H9 (cell line): ENCODE data around the gene SCGB2A2. TPM values are rescaled to one million over a fixed set of nuclear protein-coding genes. Genes with fewer than 3 reads are reported as not detected.

Experiments used
- DNase-seq: peaks from one replicate; pipeline ENCODE4 v3.0.0-alpha.2; 2017
- H2AFZ ChIP-seq: one replicate; pipeline ENCODE4 v1.6.1; 2013; ENCODE audit warnings: mild to moderate bottlenecking, low read length, control low read depth, moderate library complexity
- H2AK5ac ChIP-seq: 2 replicates; pipeline ENCODE4 v1.6.1; 2013; ENCODE audit warnings: low read length, control low read depth, mixed read lengths; ENCODE audit not compliant: insufficient read length
- H2BK120ac ChIP-seq: one replicate; pipeline ENCODE4 v1.6.1; 2013; ENCODE audit warnings: low read depth, mild to moderate bottlenecking, low read length, control low read depth, inconsistent platforms; ENCODE audit not compliant: poor library complexity, severe bottlenecking
- H2BK12ac ChIP-seq: 2 replicates; pipeline ENCODE4 v1.6.1; 2013; ENCODE audit warnings: low read length, control low read depth, mixed read lengths, low read depth; ENCODE audit not compliant: insufficient read length
- H2BK15ac ChIP-seq: 2 replicates; pipeline ENCODE4 v1.6.1; 2013; ENCODE audit warnings: low read depth, low read length, control low read depth
- H2BK20ac ChIP-seq: one replicate; pipeline ENCODE4 v1.6.1; 2013; ENCODE audit warnings: low read depth, mild to moderate bottlenecking, low read length, control low read depth, inconsistent platforms; ENCODE audit not compliant: poor library complexity, severe bottlenecking
- H2BK5ac ChIP-seq: 2 replicates; pipeline ENCODE4 v1.6.1; 2013; ENCODE audit warnings: low read length, control low read depth, mixed read lengths; ENCODE audit not compliant: insufficient read length
- H3K14ac ChIP-seq: 2 replicates; pipeline ENCODE4 v1.6.1; 2013; ENCODE audit warnings: low read length, control low read depth; ENCODE audit not compliant: insufficient read depth
- H3K18ac ChIP-seq: 2 replicates; pipeline ENCODE4 v1.6.1; 2013; ENCODE audit warnings: low read depth, mild to moderate bottlenecking, mixed read lengths, low read length, control low read depth; ENCODE audit not compliant: insufficient read length
- H3K23ac ChIP-seq: 2 replicates; pipeline ENCODE4 v1.6.1; 2013; ENCODE audit warnings: low read length, control low read depth, mixed read lengths, low read depth; ENCODE audit not compliant: insufficient read length
- H3K23me2 ChIP-seq: 2 replicates; pipeline ENCODE4 v1.6.1; 2013; ENCODE audit warnings: low read depth, mild to moderate bottlenecking, mixed read lengths, low read length, control low read depth; ENCODE audit not compliant: insufficient read length, poor library complexity, severe bottlenecking
- H3K27ac ChIP-seq: 2 replicates; pipeline ENCODE4 v1.5.1; 2013; ENCODE audit warnings: low read length, control low read depth, mixed read lengths, low read depth; ENCODE audit not compliant: insufficient read length
- H3K27me3 ChIP-seq: 2 replicates; pipeline ENCODE4 v1.6.1; 2013; ENCODE audit warnings: low read length, control low read depth, inconsistent platforms; ENCODE audit not compliant: insufficient read depth
- H3K4ac ChIP-seq: 2 replicates; pipeline ENCODE4 v1.6.1; 2013; ENCODE audit warnings: low read depth, mild to moderate bottlenecking, control low read depth, inconsistent platforms, low read length, moderate library complexity
- H3K4me1 ChIP-seq: 2 replicates; pipeline ENCODE4 v1.6.1; 2013; ENCODE audit warnings: low read length, control low read depth, inconsistent platforms; ENCODE audit not compliant: insufficient read depth
- H3K4me2 ChIP-seq: 2 replicates; pipeline ENCODE4 v1.6.1; 2013; ENCODE audit warnings: low read length, control low read depth, mixed read lengths; ENCODE audit not compliant: insufficient read length, insufficient read depth
- H3K56ac ChIP-seq: 2 replicates; pipeline ENCODE4 v1.6.1; 2013; ENCODE audit warnings: low read depth, mild to moderate bottlenecking, mixed read lengths, low read length, control low read depth; ENCODE audit not compliant: insufficient read length
- H3K79me1 ChIP-seq: 2 replicates; pipeline ENCODE4 v1.6.1; 2013; ENCODE audit warnings: low read depth, mild to moderate bottlenecking, moderate library complexity, low read length, control low read depth, inconsistent platforms; ENCODE audit not compliant: insufficient read depth, poor library complexity, severe bottlenecking
- H3K79me2 ChIP-seq: 2 replicates; pipeline ENCODE4 v1.6.1; 2013; ENCODE audit warnings: low read length, control low read depth, inconsistent platforms; ENCODE audit not compliant: insufficient read depth
- H3K9ac ChIP-seq: 2 replicates; pipeline ENCODE4 v1.6.1; 2013; ENCODE audit warnings: low read length, control low read depth, mixed read lengths; ENCODE audit not compliant: insufficient read length; ENCODE audit errors: extremely low read depth
- H3K9me3 ChIP-seq: one replicate; pipeline ENCODE4 v1.6.1; 2013; ENCODE audit warnings: low read depth, low read length, inconsistent platforms; ENCODE audit not compliant: control insufficient read depth
- H3T11ph ChIP-seq: one replicate; pipeline ENCODE4 v1.6.1; 2013; ENCODE audit warnings: mild to moderate bottlenecking, low read length, control low read depth, inconsistent platforms
- H4K20me1 ChIP-seq: one replicate; pipeline ENCODE4 v1.6.1; 2013; ENCODE audit not compliant: control insufficient read depth, insufficient read length, insufficient read depth
- H4K5ac ChIP-seq: 2 replicates; pipeline ENCODE4 v1.6.1; 2013; ENCODE audit warnings: low read depth, mild to moderate bottlenecking, mixed read lengths, low read length, control low read depth; ENCODE audit not compliant: insufficient read length
- H4K8ac ChIP-seq: replicated peaks from 2 replicates; pipeline ENCODE4 v1.6.1; 2013; ENCODE audit warnings: low read length, control low read depth, mixed read lengths, low read depth; ENCODE audit not compliant: insufficient read length
- H4K91ac ChIP-seq: 2 replicates; pipeline ENCODE4 v1.6.1; 2013; ENCODE audit warnings: low read depth, mild to moderate bottlenecking, moderate library complexity, mixed read lengths, low read length, control low read depth; ENCODE audit not compliant: insufficient read length
- H3K27ac Mint-ChIP-seq, 3 experiments: 2 replicates in 2 of 3; 3 replicates in 1 of 3; pipeline ENCODE4 v1.8.0; 2020 to 2021; ENCODE audit warnings: mixed read lengths in 3 of 3, mild to moderate bottlenecking in 1 of 3, moderate library complexity in 1 of 3
- H3K27me3 Mint-ChIP-seq: 2 replicates; pipeline ENCODE4 v1.8.0; 2021; ENCODE audit warnings: low read depth, mild to moderate bottlenecking, moderate library complexity, mixed read lengths
- H3K36me3 Mint-ChIP-seq, 3 experiments: 2 replicates in 2 of 3; 3 replicates in 1 of 3; pipeline ENCODE4 v1.8.0; 2020 to 2021; ENCODE audit warnings: low read depth in 3 of 3, mixed read lengths in 3 of 3; ENCODE audit not compliant: insufficient read depth in 1 of 3
- H3K4me1 Mint-ChIP-seq, 2 experiments: 2 replicates each; pipeline ENCODE4 v1.8.0; 2020; ENCODE audit warnings: mixed read lengths in 2 of 2
- H3K4me3 Mint-ChIP-seq, 2 experiments: 2 replicates in 1 of 2; 3 replicates in 1 of 2; pipeline ENCODE4 v1.8.0; 2020 to 2021; ENCODE audit warnings: mild to moderate bottlenecking in 2 of 2, mixed read lengths in 2 of 2, moderate library complexity in 1 of 2
- H3K9me3 Mint-ChIP-seq, 2 experiments: 2 replicates in 1 of 2; 3 replicates in 1 of 2; pipeline ENCODE4 v1.8.0; 2020; ENCODE audit warnings: mild to moderate bottlenecking in 2 of 2, mixed read lengths in 2 of 2, moderate library complexity in 1 of 2
- total RNA-seq: library from RNA; stranded (reverse); gene quantifications from 2 replicates; pipeline ENCODE4 v1.2.1, GENCODE V29; 2021
- TF ChIP-seq, protein P1 (sequence below): fragments of 200-600 bp; sonication (generic); conservative IDR thresholded peaks from 3 replicates; pipeline ENCODE4 v1.8.0; 2021; ENCODE audit warnings: antibody characterized with exemption, mild to moderate bottlenecking

The SCGB2A2 gene
- total RNA-seq, 1 experiment from 2014 or later: not detected

DNA sequence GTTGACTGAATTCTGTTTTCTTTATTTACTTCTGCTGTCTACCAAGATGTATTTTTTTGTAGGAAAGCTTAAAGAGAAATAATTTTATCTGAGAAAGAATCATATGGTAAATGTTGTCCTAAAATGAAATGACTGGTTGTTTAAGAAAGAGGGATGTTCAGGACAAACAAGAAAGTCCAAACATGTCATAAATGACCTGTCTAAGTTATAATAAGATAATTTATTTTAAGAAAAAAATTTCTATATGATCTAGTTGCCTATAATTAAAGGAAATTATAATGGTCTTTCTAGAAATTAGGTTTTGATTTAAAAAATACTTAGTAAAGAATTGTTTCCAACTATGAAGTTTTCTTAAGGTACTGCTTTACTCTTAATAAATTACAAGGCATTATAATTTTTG, 10.5 kb downstream of the SCGB2A2 start:
- Histone ChIP-seq H3K79me1 (no peaks in the 10 kb centered on the region), H3K56ac (no peak overlapping the region), H2AFZ (no peak overlapping the region), H3K18ac (no peak overlapping the region), H2BK20ac (no peak overlapping the region), H3K9me3 (peaks cover 10% of the 10 kb centered on the region), H3K23ac (no peak overlapping the region), H4K5ac (no peak overlapping the region), H3K4ac (no peak overlapping the region), H3K9ac (no peak overlapping the region), H2BK5ac (no peak overlapping the region), H2BK120ac (no peak overlapping the region), H3K27me3 (no peaks in the 10 kb centered on the region), H3K4me1 (no peaks in the 10 kb centered on the region), H3K14ac (no peak overlapping the region), H4K8ac (no peak overlapping the region), H2BK12ac (no peak overlapping the region), H3K23me2 (no peaks in the 10 kb centered on the region), H3T11ph (no peak overlapping the region), H2BK15ac (no peak overlapping the region), H3K79me2 (no peaks in the 10 kb centered on the region), H2AK5ac (no peak overlapping the region), H3K27ac (no peak overlapping the region), H4K91ac (no peak overlapping the region), H4K20me1 (no peaks in the 10 kb centered on the region), H3K4me2 (no peak overlapping the region)
- Mint-ChIP-seq H3K9me3 (peaks cover 22 to 34% of the 10 kb centered on the region in 2 experiments), H3K36me3 (peaks cover 0 to 6% (median 2%) of the 10 kb centered on the region in 3 experiments; a peak in 6 of 7 replicates), H3K4me1 (peaks cover 0 to 3% of the 10 kb centered on the region in 2 experiments; a peak in 2 of 4 replicates), H3K4me3 (no peak overlapping the region), H3K27me3 (peaks cover 2% of the 10 kb centered on the region), H3K27ac (no peak overlapping the region)
- TF ChIP-seq, protein P1, sequence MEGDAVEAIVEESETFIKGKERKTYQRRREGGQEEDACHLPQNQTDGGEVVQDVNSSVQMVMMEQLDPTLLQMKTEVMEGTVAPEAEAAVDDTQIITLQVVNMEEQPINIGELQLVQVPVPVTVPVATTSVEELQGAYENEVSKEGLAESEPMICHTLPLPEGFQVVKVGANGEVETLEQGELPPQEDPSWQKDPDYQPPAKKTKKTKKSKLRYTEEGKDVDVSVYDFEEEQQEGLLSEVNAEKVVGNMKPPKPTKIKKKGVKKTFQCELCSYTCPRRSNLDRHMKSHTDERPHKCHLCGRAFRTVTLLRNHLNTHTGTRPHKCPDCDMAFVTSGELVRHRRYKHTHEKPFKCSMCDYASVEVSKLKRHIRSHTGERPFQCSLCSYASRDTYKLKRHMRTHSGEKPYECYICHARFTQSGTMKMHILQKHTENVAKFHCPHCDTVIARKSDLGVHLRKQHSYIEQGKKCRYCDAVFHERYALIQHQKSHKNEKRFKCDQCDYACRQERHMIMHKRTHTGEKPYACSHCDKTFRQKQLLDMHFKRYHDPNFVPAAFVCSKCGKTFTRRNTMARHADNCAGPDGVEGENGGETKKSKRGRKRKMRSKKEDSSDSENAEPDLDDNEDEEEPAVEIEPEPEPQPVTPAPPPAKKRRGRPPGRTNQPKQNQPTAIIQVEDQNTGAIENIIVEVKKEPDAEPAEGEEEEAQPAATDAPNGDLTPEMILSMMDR: no peak
- no peak for DNase-seq
